Spleen (tissue), 7 donors: ENCODE results near the gene AASDHPPT.

Source experiments
- POLR2A ChIP-seq, 3 donors: fragments of 450-650 bp; IDR thresholded peaks; one replicate each; pipeline ENCODE4 v1.5.1; 2017; ENCODE audit warnings: antibody characterized with exemption in 3 of 3, mild to moderate bottlenecking in 1 of 3
- POLR2AphosphoS5 ChIP-seq, 3 donors: sonication (generic); formaldehyde crosslinking; IDR thresholded peaks; one replicate each; pipeline ENCODE4 v1.5.1; 2017; ENCODE audit warnings: antibody characterized with exemption in 3 of 3
- TF ChIP-seq, protein P1 (sequence below), 11 experiments: fragments of 200-600 bp in 7 of 11; fragments of 450-650 bp in 4 of 11; sonication (generic) in 4 of 11; IDR thresholded peaks in 8 of 11; conservative IDR thresholded peaks in 3 of 11; 1 replicate in 7 of 11; 2 replicates in 4 of 11; pipeline versions ENCODE4 v1.4.0 to v1.8.0; 2016 to 2021; ENCODE audit warnings: antibody characterized with exemption in 11 of 11, inconsistent platforms in 4 of 11, mild to moderate bottlenecking in 1 of 11
- donor health status: DM: no; HTN: no; CAD: no; lungs with moderate emphysema.
- donor health status: DM: no; HTN: no; CAD: no.
- donor health status: DM: no; HTN: no; CAD: no.

DNA sequence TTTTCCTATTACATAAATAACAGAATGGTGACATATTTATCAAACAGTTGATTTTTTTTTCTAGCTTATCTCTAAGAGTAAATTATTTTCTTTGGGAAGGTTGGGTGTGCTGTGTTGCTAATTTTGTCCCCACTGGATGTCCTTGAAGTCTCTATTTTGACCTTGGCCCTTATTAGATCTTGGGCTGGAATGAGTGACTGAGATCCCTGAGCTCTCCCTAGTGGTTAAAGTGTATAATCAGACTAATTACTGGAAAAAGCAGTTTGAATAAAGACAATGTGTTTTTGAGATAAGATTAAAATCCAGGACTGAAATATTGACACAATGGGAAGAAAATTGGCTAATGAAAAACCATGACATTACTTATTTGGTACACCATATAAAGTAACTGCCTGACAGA lies 56.1 kb downstream of the AASDHPPT start:
- TF ChIP-seq, protein P1, sequence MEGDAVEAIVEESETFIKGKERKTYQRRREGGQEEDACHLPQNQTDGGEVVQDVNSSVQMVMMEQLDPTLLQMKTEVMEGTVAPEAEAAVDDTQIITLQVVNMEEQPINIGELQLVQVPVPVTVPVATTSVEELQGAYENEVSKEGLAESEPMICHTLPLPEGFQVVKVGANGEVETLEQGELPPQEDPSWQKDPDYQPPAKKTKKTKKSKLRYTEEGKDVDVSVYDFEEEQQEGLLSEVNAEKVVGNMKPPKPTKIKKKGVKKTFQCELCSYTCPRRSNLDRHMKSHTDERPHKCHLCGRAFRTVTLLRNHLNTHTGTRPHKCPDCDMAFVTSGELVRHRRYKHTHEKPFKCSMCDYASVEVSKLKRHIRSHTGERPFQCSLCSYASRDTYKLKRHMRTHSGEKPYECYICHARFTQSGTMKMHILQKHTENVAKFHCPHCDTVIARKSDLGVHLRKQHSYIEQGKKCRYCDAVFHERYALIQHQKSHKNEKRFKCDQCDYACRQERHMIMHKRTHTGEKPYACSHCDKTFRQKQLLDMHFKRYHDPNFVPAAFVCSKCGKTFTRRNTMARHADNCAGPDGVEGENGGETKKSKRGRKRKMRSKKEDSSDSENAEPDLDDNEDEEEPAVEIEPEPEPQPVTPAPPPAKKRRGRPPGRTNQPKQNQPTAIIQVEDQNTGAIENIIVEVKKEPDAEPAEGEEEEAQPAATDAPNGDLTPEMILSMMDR (IDR thresholded peaks at IDR 0.05 in 8 of 11, conservative IDR thresholded peaks at IDR 0.05 in 3 of 11): no peak
- TF ChIP-seq POLR2A (IDR thresholded peaks at IDR 0.05): no peak
- TF ChIP-seq POLR2AphosphoS5 (IDR thresholded peaks at IDR 0.05): no peak
